AG04450 (cell line): ENCODE measurements around the gene SMAD4. TPM values are rescaled to one million over a fixed set of nuclear protein-coding genes. Genes with fewer than 3 reads are reported as not detected.
A peak's percentile ranks its signal among the peaks of the same experiment; 100 is the strongest.
"Not testable (repeated sequence)": the region's sequence is repeated elsewhere in the genome, so short reads cannot be mapped to it uniquely, and the experiment has no call there.

Experiments used
- CTCF ChIA-PET: fragments of 300-600, 350-600 bp; formaldehyde crosslinking; extraction: SDS; loops from one replicate; lab custom pipeline; 2022; ENCODE audit warnings: antibody characterized with exemption, inconsistent platforms; lab: Charles Lee
- POLR2A ChIA-PET: fragments of 350-600 bp; formaldehyde crosslinking; extraction: SDS; loops from one replicate; lab custom pipeline; 2021; ENCODE audit warnings: antibody characterized with exemption, inconsistent platforms; lab: Yijun Ruan, JAX
- DNase-seq: peaks from one replicate; pipeline ENCODE4 v3.0.0-alpha.2; 2011; ENCODE audit warnings: low read depth, low spot score
- H3K27ac ChIP-seq: one replicate; pipeline ENCODE4 v1.5.1; 2012; ENCODE audit warnings: low read depth, low read length, control low read depth
- H3K27me3 ChIP-seq: one replicate; pipeline ENCODE4 v1.6.0; 2012; ENCODE audit warnings: low read length; ENCODE audit not compliant: control insufficient read depth, insufficient read depth
- H3K4me3 ChIP-seq: 2 replicates; pipeline ENCODE4 v1.5.1; 2011; ENCODE audit warnings: mild to moderate bottlenecking, low read depth, low read length, control low read depth
- H3K9me3 ChIP-seq: 2 replicates; pipeline ENCODE4 v1.5.1; 2012; ENCODE audit warnings: low read length; ENCODE audit not compliant: control insufficient read depth, insufficient read depth
- polyA plus RNA-seq: library from polyadenylated mRNA; depleted of rRNA; stranded (reverse); fragments of >200 nt; gene quantifications from 2 replicates; pipeline ENCODE4 v1.2.3, GENCODE V29; 2011
- TF ChIP-seq, protein P1 (sequence below): IDR thresholded peaks from 2 replicates; pipeline ENCODE4 v1.5.1; 2011; ENCODE audit warnings: low read depth, low read length, control low read depth, inconsistent platforms

Gene SMAD4
- polyA plus RNA-seq, 1 experiment: 139 TPM

DNA sequence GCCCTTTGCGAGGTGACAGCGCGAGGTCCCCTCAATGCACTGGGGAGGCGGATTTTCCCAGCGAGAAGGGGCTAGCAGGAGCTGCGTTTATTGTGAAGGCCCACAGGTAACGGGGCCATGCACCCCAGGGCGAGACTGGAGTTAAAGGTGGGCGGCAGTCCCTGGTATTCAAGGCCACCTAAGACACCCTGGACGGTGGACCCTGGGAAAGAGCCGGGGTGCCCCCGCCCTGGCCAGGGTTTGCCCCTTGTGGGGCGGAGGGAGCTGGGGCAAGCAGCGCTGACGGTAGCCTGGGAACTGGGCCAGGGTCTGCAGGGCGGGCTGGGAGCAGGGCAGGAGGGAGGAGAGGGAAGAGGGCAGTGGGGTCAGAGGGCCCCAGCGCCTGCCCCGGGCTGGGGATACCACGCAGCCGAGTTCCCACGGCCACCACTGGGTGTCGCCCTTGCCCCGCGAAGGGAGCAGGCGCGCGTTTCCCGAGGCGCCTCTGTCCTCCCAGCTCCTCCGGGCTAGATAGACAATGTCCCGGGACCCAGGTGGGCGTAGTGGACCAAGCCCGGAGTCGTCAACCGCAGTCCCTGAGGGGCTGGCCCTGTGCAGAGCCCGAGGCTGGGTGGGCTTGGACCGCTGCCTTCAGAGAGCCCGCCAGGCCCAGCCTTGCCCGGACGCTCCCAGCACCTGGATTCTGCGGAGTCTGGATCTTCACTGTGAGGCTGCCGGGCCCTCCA, 80.2 kb downstream of the SMAD4 start:
- ChIA-PET POLR2A (no interaction called here), CTCF (interaction anchor here (0.6 to 1.8 kb wide), 17 partner anchors 8 to 1708 kb away, joined by 3 to 9 read pairs (median 4); partner anchors contain the start of genes MEX3C and MRO)
- TF ChIP-seq, protein P1, sequence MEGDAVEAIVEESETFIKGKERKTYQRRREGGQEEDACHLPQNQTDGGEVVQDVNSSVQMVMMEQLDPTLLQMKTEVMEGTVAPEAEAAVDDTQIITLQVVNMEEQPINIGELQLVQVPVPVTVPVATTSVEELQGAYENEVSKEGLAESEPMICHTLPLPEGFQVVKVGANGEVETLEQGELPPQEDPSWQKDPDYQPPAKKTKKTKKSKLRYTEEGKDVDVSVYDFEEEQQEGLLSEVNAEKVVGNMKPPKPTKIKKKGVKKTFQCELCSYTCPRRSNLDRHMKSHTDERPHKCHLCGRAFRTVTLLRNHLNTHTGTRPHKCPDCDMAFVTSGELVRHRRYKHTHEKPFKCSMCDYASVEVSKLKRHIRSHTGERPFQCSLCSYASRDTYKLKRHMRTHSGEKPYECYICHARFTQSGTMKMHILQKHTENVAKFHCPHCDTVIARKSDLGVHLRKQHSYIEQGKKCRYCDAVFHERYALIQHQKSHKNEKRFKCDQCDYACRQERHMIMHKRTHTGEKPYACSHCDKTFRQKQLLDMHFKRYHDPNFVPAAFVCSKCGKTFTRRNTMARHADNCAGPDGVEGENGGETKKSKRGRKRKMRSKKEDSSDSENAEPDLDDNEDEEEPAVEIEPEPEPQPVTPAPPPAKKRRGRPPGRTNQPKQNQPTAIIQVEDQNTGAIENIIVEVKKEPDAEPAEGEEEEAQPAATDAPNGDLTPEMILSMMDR: peak; percentile 87
- Histone ChIP-seq H3K27me3 (no peaks in the 10 kb centered on the region), H3K9me3 (peaks cover 8% of the 10 kb centered on the region; the same call in 1 of the 2 replicates), H3K27ac (no peak overlapping the region), H3K4me3 (no peak overlapping the region)
- no peak for DNase-seq

GRCh38 chr18:51111633-51112355, 81.8 kb downstream of the SMAD4 start:
- H3K9me3 ChIP-seq, POLR2A ChIA-PET, DNase-seq, H3K27ac ChIP-seq, H3K4me3 ChIP-seq, H3K27me3 ChIP-seq: not testable (repeated sequence)
- CTCF ChIA-PET: interaction anchor here (0.6 to 1.6 kb wide), 3 partner anchors 10 to 1755 kb away, joined by 3 to 4 read pairs (median 4); no protein-coding TSS in a partner anchor

DNA sequence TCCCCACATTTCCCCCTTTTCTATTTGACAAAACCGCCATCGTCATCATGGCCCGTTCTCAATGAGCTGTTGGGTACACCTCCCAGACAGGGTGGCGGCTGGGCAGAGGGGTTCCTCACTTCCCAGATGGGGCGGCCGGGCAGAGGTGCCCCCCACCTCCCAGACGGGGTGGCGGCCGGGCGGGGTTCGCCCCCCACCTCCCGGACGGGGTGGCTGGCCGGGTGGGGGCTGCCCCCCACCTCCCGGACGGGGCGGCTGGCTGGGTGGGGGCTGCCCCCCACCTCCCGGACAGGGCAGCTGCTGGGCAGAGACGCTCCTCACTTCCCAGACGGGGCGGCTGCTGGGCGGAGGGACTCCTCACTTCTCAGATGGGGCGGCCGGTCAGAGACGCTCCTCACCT, 87.0 kb downstream of the SMAD4 start:
- H3K4me3 ChIP-seq, CTCF ChIA-PET, DNase-seq, POLR2A ChIA-PET, H3K27ac ChIP-seq, H3K27me3 ChIP-seq: not testable (repeated sequence)
- H3K9me3 ChIP-seq: peaks cover 21% of the 10 kb centered on the region

DNA sequence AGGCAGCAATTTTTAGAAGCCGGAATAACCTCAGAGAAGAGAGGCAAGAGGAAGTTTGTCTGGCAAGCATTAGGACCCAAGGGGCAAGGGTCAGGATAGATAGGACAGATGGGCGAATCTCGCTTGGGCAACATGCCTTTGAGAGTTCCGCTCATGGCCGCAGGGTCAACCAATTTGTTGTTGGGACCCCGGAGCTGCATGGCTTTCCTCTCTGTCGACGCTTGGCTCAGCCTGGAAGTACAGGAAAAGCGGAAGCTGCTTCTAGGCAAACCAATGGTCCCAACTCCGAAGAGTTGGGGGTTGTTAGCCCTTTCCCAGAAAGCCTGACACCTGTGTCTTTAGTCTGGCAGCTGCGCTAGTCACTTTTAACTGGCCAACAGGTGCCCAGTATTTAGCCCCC, 89.5 kb downstream of the SMAD4 start:
- DNase-seq, H3K27ac ChIP-seq, H3K27me3 ChIP-seq, CTCF ChIA-PET, H3K4me3 ChIP-seq, POLR2A ChIA-PET: not testable (repeated sequence)
- H3K9me3 ChIP-seq: peaks cover 24% of the 10 kb centered on the region

DNA sequence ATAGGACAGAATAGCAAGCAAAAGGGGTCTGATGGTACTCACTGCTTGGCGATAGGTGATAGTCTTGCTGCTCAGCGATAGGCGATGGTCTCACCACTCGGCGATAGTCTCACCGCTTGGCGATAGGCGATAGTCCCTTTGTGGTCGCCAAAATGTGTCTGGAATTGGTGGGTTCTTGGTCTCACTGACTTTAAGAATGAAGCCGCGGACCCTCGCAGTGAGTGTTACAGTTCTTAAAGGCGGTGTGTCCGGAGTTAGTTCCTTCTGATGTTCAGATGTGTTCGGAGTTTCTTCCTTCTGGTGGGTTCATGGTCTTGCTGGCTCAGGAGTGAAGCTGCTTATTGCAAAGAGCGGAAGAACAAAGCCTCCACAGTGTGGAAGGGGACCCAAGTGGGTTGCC, 90.0 kb downstream of the SMAD4 start:
- DNase-seq, POLR2A ChIA-PET, H3K27me3 ChIP-seq, H3K27ac ChIP-seq, CTCF ChIA-PET, H3K4me3 ChIP-seq: not testable (repeated sequence)
- H3K9me3 ChIP-seq: peaks cover 24% of the 10 kb centered on the region

- Histone ChIP-seq H3K4me3 (no peak overlapping the region), H3K27me3 (no peaks in the 10 kb centered on the region), H3K27ac (no peak overlapping the region), H3K9me3 (peaks cover 24% of the 10 kb centered on the region)
- TF ChIP-seq, protein P1: no peak
- DNase-seq: no peak
- ChIA-PET CTCF (no interaction called here), POLR2A (no interaction called here)
Measured at GRCh38 chr18:51120809-51121596, 91.0 kb downstream of the SMAD4 start.
